DOHH2 (cell line): ENCODE data around the gene ITGB4.

Source experiments
- EZH2phosphoT487 ChIP-seq: fragments of 200-600 bp; sonication (generic); IDR thresholded peaks from 2 replicates; pipeline ENCODE4 v1.6.1; 2017; ENCODE audit warnings: borderline replicate concordance, mild to moderate bottlenecking, antibody characterized with exemption, low read length, moderate library complexity, mixed read lengths
- TF ChIP-seq, protein P1 (sequence below): fragments of 200-600 bp; sonication (generic); IDR thresholded peaks from one replicate; pipeline ENCODE4 v1.5.1; 2014; ENCODE audit warnings: antibody characterized with exemption, mild to moderate bottlenecking, low read depth, low read length; ENCODE audit not compliant: poor library complexity, severe bottlenecking

DNA sequence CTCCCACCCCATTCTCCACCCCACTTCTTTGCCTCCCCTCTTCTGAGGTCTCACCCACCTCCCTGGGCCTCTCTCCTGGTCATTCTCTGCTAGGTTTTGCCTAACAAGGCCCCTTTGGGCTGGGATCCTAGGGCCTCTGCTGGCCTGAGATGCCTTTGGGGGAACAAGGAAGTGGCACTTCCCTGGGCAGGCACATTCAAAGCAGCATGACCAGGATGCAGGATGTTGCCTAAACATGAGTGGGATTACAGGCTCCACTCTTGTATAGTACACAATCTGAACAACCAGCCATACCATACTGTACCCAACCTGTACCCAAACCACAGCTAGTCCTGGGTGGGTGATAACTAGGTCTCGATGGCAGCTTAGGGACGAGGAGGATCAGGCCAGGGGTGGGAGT is 34.7 kb downstream of the ITGB4 start:
- TF ChIP-seq, protein P1, sequence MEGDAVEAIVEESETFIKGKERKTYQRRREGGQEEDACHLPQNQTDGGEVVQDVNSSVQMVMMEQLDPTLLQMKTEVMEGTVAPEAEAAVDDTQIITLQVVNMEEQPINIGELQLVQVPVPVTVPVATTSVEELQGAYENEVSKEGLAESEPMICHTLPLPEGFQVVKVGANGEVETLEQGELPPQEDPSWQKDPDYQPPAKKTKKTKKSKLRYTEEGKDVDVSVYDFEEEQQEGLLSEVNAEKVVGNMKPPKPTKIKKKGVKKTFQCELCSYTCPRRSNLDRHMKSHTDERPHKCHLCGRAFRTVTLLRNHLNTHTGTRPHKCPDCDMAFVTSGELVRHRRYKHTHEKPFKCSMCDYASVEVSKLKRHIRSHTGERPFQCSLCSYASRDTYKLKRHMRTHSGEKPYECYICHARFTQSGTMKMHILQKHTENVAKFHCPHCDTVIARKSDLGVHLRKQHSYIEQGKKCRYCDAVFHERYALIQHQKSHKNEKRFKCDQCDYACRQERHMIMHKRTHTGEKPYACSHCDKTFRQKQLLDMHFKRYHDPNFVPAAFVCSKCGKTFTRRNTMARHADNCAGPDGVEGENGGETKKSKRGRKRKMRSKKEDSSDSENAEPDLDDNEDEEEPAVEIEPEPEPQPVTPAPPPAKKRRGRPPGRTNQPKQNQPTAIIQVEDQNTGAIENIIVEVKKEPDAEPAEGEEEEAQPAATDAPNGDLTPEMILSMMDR = no peak
- TF ChIP-seq EZH2phosphoT487 = no peak
